RWPE1 (cell line): ENCODE measurements around the gene LARGE1.

ENCODE experiments used
- CTCF ChIA-PET: fragments of 350-600 bp; sonication (Branson Sonifier 250); formaldehyde crosslinking; extraction: SDS; loops from one replicate; lab custom pipeline; 2021; lab: Yijun Ruan, JAX
- POLR2A ChIA-PET: fragments of 400-600 bp; formaldehyde crosslinking; extraction: SDS; loops from one replicate; lab custom pipeline; 2020; ENCODE audit warnings: antibody characterized with exemption; ENCODE audit not compliant: low non-redundant PET; lab: Yijun Ruan, JAX
- DNase-seq: peaks from one replicate; pipeline ENCODE4 v3.0.0; 2012; ENCODE audit warnings: low spot score
- H3K27ac ChIP-seq: fragments of 450-650 bp; 2 replicates; pipeline ENCODE4 v1.5.1; 2017
- CTCF ChIP-seq: fragments of 450-650 bp; conservative IDR thresholded peaks from 2 replicates; pipeline ENCODE4 v1.5.1; 2017; ENCODE audit warnings: low read depth, mild to moderate bottlenecking

Gene LARGE1

GRCh38 chr22:33779243-33779642 is 141.0 kb downstream of the LARGE1 start:
- no peak overlapping the region for H3K27ac ChIP-seq
- ChIA-PET CTCF (no interaction called here), POLR2A (no interaction called here)
- DNase-seq: no peak
- no peak for TF ChIP-seq CTCF

- TF ChIP-seq CTCF: no peak
Observed at GRCh38 chr22:33776491-33776890, 143.8 kb downstream of the LARGE1 start.

GRCh38 chr22:33774781-33775180 is 145.5 kb downstream of the LARGE1 start:
- TF ChIP-seq CTCF: no peak
- ChIA-PET POLR2A (no interaction called here), CTCF (no interaction called here)
- no peak overlapping the region for H3K27ac ChIP-seq
- DNase-seq: no peak

More at GRCh38 chr22:33776491-33776890, 143.8 kb downstream of the LARGE1 start:
- H3K27ac ChIP-seq: no peak overlapping the region
- POLR2A ChIA-PET: no interaction called here
- DNase-seq: no peak
- CTCF ChIA-PET: no interaction called here

- POLR2A ChIA-PET: no interaction called here
- DNase-seq: no peak
- TF ChIP-seq CTCF: no peak
Observed at GRCh38 chr22:33772745-33773144, 147.5 kb downstream of the LARGE1 start.

GRCh38 chr22:33771136-33771535 is 149.1 kb downstream of the LARGE1 start:
- TF ChIP-seq CTCF: no peak
- CTCF ChIA-PET: no interaction called here
- no peak overlapping the region for H3K27ac ChIP-seq
- no peak for DNase-seq
- POLR2A ChIA-PET: no interaction called here

More at GRCh38 chr22:33772745-33773144, 147.5 kb downstream of the LARGE1 start:
- CTCF ChIA-PET: no interaction called here
- H3K27ac ChIP-seq: no peak overlapping the region

GRCh38 chr22:33770723-33771122 is 149.6 kb downstream of the LARGE1 start:
- no peak for DNase-seq
- ChIA-PET POLR2A (no interaction called here), CTCF (no interaction called here)
- H3K27ac ChIP-seq: no peak overlapping the region
- no peak for TF ChIP-seq CTCF

GRCh38 chr22:33766091-33766490 is 154.2 kb downstream of the LARGE1 start:
- ChIA-PET CTCF (no interaction called here), POLR2A (no interaction called here)
- no peak for TF ChIP-seq CTCF
- no peak for DNase-seq
- no peak overlapping the region for H3K27ac ChIP-seq
